ENCODE results near the gene TMEM184A.

TMEM184A gene

GRCh38 chr7:1555813-1556543 is at the start of gene TMEM184A:
TSS of gene TMEM184A (minus strand) at chr7:1556205. CDS start at chr7:1555484, 721 bp downstream.
- no peak for DNase-seq (ENCODE audit: low read depth in 1 of 2, low spot score in 1 of 2)

GRCh38 chr7:1604383-1604782 is 48.4 kb upstream of the TMEM184A start:
- no peak for DNase-seq (ENCODE audit: low read depth in 1 of 2, low spot score in 1 of 2)

GRCh38 chr7:1603346-1604225 is 47.6 kb upstream of the TMEM184A start:
- DNase-seq (ENCODE audit: low read depth in 1 of 2, low spot score in 1 of 2), result no peak

GRCh38 chr7:1602386-1602785 is 46.4 kb upstream of the TMEM184A start:
- DNase-seq (ENCODE audit: low read depth in 1 of 2, low spot score in 1 of 2), result no peak

- no peak for DNase-seq (ENCODE audit: low read depth in 1 of 2, low spot score in 1 of 2)
Measured at GRCh38 chr7:1601956-1602355, 46.0 kb upstream of the TMEM184A start.

GRCh38 chr7:1599640-1600395 is 43.8 kb upstream of the TMEM184A start:
- DNase-seq (ENCODE audit: low read depth in 1 of 2, low spot score in 1 of 2), result no peak

GRCh38 chr7:1598961-1599639 is 43.1 kb upstream of the TMEM184A start:
- no peak for DNase-seq (ENCODE audit: low read depth in 1 of 2, low spot score in 1 of 2)

GRCh38 chr7:1598286-1598685 is 42.3 kb upstream of the TMEM184A start:
- DNase-seq (ENCODE audit: low read depth in 1 of 2, low spot score in 1 of 2), result no peak

- DNase-seq (ENCODE audit: low read depth in 1 of 2, low spot score in 1 of 2), result no peak
Measured at GRCh38 chr7:1597791-1598190, 41.8 kb upstream of the TMEM184A start.

GRCh38 chr7:1597066-1597760 is 41.2 kb upstream of the TMEM184A start:
- DNase-seq (ENCODE audit: low read depth in 1 of 2, low spot score in 1 of 2), result no peak

GRCh38 chr7:1596181-1597043 is 40.4 kb upstream of the TMEM184A start:
- no peak for DNase-seq (ENCODE audit: low read depth in 1 of 2, low spot score in 1 of 2)

- no peak for DNase-seq (ENCODE audit: low read depth in 1 of 2, low spot score in 1 of 2)
Measured at GRCh38 chr7:1595636-1596035, 39.6 kb upstream of the TMEM184A start.

GRCh38 chr7:1595027-1595426 is 39.0 kb upstream of the TMEM184A start:
- DNase-seq (ENCODE audit: low read depth in 1 of 2, low spot score in 1 of 2), result no peak

GRCh38 chr7:1593904-1594421 is 38.0 kb upstream of the TMEM184A start:
- DNase-seq (ENCODE audit: low read depth in 1 of 2, low spot score in 1 of 2), result no peak

- no peak for DNase-seq (ENCODE audit: low read depth in 1 of 2, low spot score in 1 of 2)
Measured at GRCh38 chr7:1593091-1593866, 37.3 kb upstream of the TMEM184A start.

- no peak for DNase-seq (ENCODE audit: low read depth in 1 of 2, low spot score in 1 of 2)
Measured at GRCh38 chr7:1592299-1592871, 36.4 kb upstream of the TMEM184A start.

- no peak for DNase-seq (ENCODE audit: low read depth in 1 of 2, low spot score in 1 of 2)
Measured at GRCh38 chr7:1591876-1592275, 35.9 kb upstream of the TMEM184A start.

- no peak for DNase-seq (ENCODE audit: low read depth in 1 of 2, low spot score in 1 of 2)
Measured at GRCh38 chr7:1591396-1591795, 35.4 kb upstream of the TMEM184A start.
